IPS-15b (cell line): ENCODE results near the gene CHCHD2.
"Not testable (repeated sequence)": the region's sequence is repeated elsewhere in the genome, so short reads cannot be mapped to it uniquely, and the experiment has no call there.

Experiments
- H3K27me3 ChIP-seq: one replicate; pipeline ENCODE4 v1.6.1; 2013; ENCODE audit warnings: low read length; ENCODE audit not compliant: control insufficient read depth, insufficient read depth
- H3K36me3 ChIP-seq: one replicate; pipeline ENCODE4 v1.6.1; 2013; ENCODE audit warnings: low read length; ENCODE audit not compliant: control insufficient read depth, insufficient read depth
- H3K4me1 ChIP-seq: one replicate; pipeline ENCODE4 v1.6.1; 2013; ENCODE audit warnings: mild to moderate bottlenecking, low read length; ENCODE audit not compliant: control insufficient read depth, insufficient read depth
- H3K4me3 ChIP-seq: one replicate; pipeline ENCODE4 v1.5.1; 2013; ENCODE audit warnings: low read depth, low read length
- H3K9ac ChIP-seq: one replicate; pipeline ENCODE4 v1.6.1; 2013; ENCODE audit warnings: low read depth, mild to moderate bottlenecking, low read length
- H3K9me3 ChIP-seq: one replicate; pipeline ENCODE4 v1.6.1; 2013; ENCODE audit warnings: mild to moderate bottlenecking, low read length; ENCODE audit not compliant: control insufficient read depth, insufficient read depth

Gene CHCHD2

GRCh38 chr7:56104138-56104537 is 2.1 kb downstream of the CHCHD2 start:
- H3K4me3 ChIP-seq, H3K9me3 ChIP-seq, H3K4me1 ChIP-seq, H3K9ac ChIP-seq, H3K27me3 ChIP-seq, H3K36me3 ChIP-seq: not testable (repeated sequence)

- Histone ChIP-seq H3K4me1 (no peaks in the 10 kb centered on the region), H3K36me3 (no peaks in the 10 kb centered on the region), H3K9ac (no peak overlapping the region), H3K27me3 (no peaks in the 10 kb centered on the region), H3K9me3 (peaks cover 5% of the 10 kb centered on the region), H3K4me3 (no peak overlapping the region)
These were observed 6.6 kb downstream of the CHCHD2 start for GRCh38 chr7:56099653-56100052.

GRCh38 chr7:56098187-56099008 is 7.9 kb downstream of the CHCHD2 start:
- H3K9me3 ChIP-seq, H3K27me3 ChIP-seq, H3K4me1 ChIP-seq, H3K9ac ChIP-seq, H3K36me3 ChIP-seq, H3K4me3 ChIP-seq: not testable (repeated sequence)

- H3K9me3 ChIP-seq, result peaks cover 5% of the 10 kb centered on the region
- no peak overlapping the region for H3K4me3 ChIP-seq
- no peak overlapping the region for H3K9ac ChIP-seq
- H3K4me1 ChIP-seq, result no peaks in the 10 kb centered on the region
- no peaks in the 10 kb centered on the region for H3K27me3 ChIP-seq
- no peaks in the 10 kb centered on the region for H3K36me3 ChIP-seq
These were observed 8.6 kb downstream of the CHCHD2 start for GRCh38 chr7:56097700-56098099.

GRCh38 chr7:56092789-56093531 is 13.3 kb downstream of the CHCHD2 start, which contains the start of gene PHKG1:
Gene PHKG1 (minus strand): TSS chr7:56092952. CDS start chr7:56088941, 4,011 bp downstream.
- Histone ChIP-seq H3K27me3 (no peaks in the 10 kb centered on the region), H3K4me3 (no peak within 1 kb of the TSS), H3K9me3 (no peaks in the 10 kb centered on the region), H3K36me3 (no peaks in the 10 kb centered on the region), H3K4me1 (no peaks in the 10 kb centered on the region), H3K9ac (no peak within 1 kb of the TSS)

- H3K36me3 ChIP-seq, H3K9me3 ChIP-seq, H3K27me3 ChIP-seq, H3K4me3 ChIP-seq, H3K4me1 ChIP-seq, H3K9ac ChIP-seq: not testable (repeated sequence)
These were observed 13.9 kb downstream of the CHCHD2 start for GRCh38 chr7:56092388-56092787.

GRCh38 chr7:56091591-56091990 is 14.7 kb downstream of the CHCHD2 start:
- no peaks in the 10 kb centered on the region for H3K36me3 ChIP-seq
- no peaks in the 10 kb centered on the region for H3K4me1 ChIP-seq
- no peaks in the 10 kb centered on the region for H3K9me3 ChIP-seq
- no peaks in the 10 kb centered on the region for H3K27me3 ChIP-seq
- no peak overlapping the region for H3K4me3 ChIP-seq
- H3K9ac ChIP-seq, result no peak overlapping the region

GRCh38 chr7:56087445-56087844 is 18.8 kb downstream of the CHCHD2 start:
- Histone ChIP-seq H3K27me3 (no peaks in the 10 kb centered on the region), H3K9me3 (no peaks in the 10 kb centered on the region), H3K36me3 (no peaks in the 10 kb centered on the region), H3K9ac (no peak overlapping the region), H3K4me1 (no peaks in the 10 kb centered on the region), H3K4me3 (no peak overlapping the region)

- no peaks in the 10 kb centered on the region for H3K27me3 ChIP-seq
- H3K4me1 ChIP-seq, result no peaks in the 10 kb centered on the region
- no peaks in the 10 kb centered on the region for H3K9me3 ChIP-seq
- H3K4me3 ChIP-seq, result no peak overlapping the region
- H3K36me3 ChIP-seq, result no peaks in the 10 kb centered on the region
- no peak overlapping the region for H3K9ac ChIP-seq
These were observed 19.5 kb downstream of the CHCHD2 start for GRCh38 chr7:56086761-56087160.

- Histone ChIP-seq H3K36me3 (peaks cover 12% of the 10 kb centered on the region), H3K27me3 (no peaks in the 10 kb centered on the region), H3K9me3 (no peaks in the 10 kb centered on the region), H3K4me3 (no peak overlapping the region), H3K4me1 (no peaks in the 10 kb centered on the region), H3K9ac (no peak overlapping the region)
These were observed 23.0 kb downstream of the CHCHD2 start for GRCh38 chr7:56083150-56083785.

GRCh38 chr7:56081626-56082340 is 24.5 kb downstream of the CHCHD2 start:
- Histone ChIP-seq H3K9me3 (no peaks in the 10 kb centered on the region), H3K27me3 (no peaks in the 10 kb centered on the region), H3K36me3 (peaks cover 16% of the 10 kb centered on the region), H3K4me1 (no peaks in the 10 kb centered on the region), H3K9ac (no peak overlapping the region), H3K4me3 (no peak overlapping the region)
